ENCODE data around the gene MBOAT2.

GRCh38 chr2:8876628-8877027 is 126.9 kb downstream of the MBOAT2 start:
- no peak for TF ChIP-seq CTCF (IDR thresholded peaks at IDR 0.05; ENCODE audit: poor library complexity, severe bottlenecking)
- no peak for TF ChIP-seq REST (IDR thresholded peaks at IDR 0.05; ENCODE audit: borderline replicate concordance)
- TF ChIP-seq POLR2AphosphoS5 (IDR thresholded peaks at IDR 0.05): no peak
- no peak for TF ChIP-seq EP300 (conservative IDR thresholded peaks at IDR 0.05; ENCODE audit: poor library complexity, severe bottlenecking)
- no peak for TF ChIP-seq EZH2 (IDR thresholded peaks at IDR 0.05; ENCODE audit: borderline replicate concordance, insufficient read depth, low read length, poor library complexity, severe bottlenecking)
- TF ChIP-seq RAD21 (conservative IDR thresholded peaks at IDR 0.05): no peak
- no peak for TF ChIP-seq MXI1 (conservative IDR thresholded peaks at IDR 0.05; ENCODE audit: poor library complexity, severe bottlenecking)
- TF ChIP-seq TAF1 (IDR thresholded peaks at IDR 0.05; ENCODE audit: low read depth): no peak
